Thyroid gland (tissue), 4 donors: Measurements from ENCODE around the gene CALD1. TPM values are rescaled to one million over a fixed set of nuclear protein-coding genes. Genes with fewer than 3 reads are reported as not detected.

ENCODE experiments used
- DNase-seq, 2 donors: peaks; one replicate each; pipeline ENCODE4 v3.0.0-alpha.2; 2019
- H3K27ac ChIP-seq, 3 donors: fragments of 200-600 bp; sonication (generic); 1 replicate in 2 of 3; 2 replicates in 1 of 3; pipeline ENCODE4 v1.5.1; 2016 to 2019; ENCODE audit warnings: mild to moderate bottlenecking in 1 of 3, moderate library complexity in 1 of 3
- H3K27me3 ChIP-seq: fragments of 200-600 bp; sonication (generic); one replicate; pipeline ENCODE4 v1.5.1; 2019
- H3K36me3 ChIP-seq, 2 donors: fragments of 200-600 bp; sonication (generic); one replicate each; pipeline ENCODE4 v1.5.1; 2016 to 2019
- H3K4me1 ChIP-seq, 2 donors: fragments of 200-600 bp; sonication (generic); one replicate each; pipeline ENCODE4 v1.5.1; 2017 to 2019
- H3K4me3 ChIP-seq, 3 donors: fragments of 200-600 bp; sonication (generic); replicated peaks in 1 of 3; 1 replicate in 2 of 3; 2 replicates in 1 of 3; pipeline ENCODE4 v1.5.1; 2016; ENCODE audit warnings: mild to moderate bottlenecking in 1 of 3
- H3K9me3 ChIP-seq: fragments of 200-600 bp; sonication (generic); one replicate; pipeline ENCODE4 v1.5.1; 2017
- CTCF ChIP-seq, 6 experiments: fragments of 200-600 bp in 3 of 6; fragments of 450-650 bp in 3 of 6; sonication (generic) in 3 of 6; IDR thresholded peaks; one replicate each; pipeline ENCODE4 v1.5.1; 2016 to 2019; ENCODE audit warnings: antibody characterized with exemption in 6 of 6, mild to moderate bottlenecking in 2 of 6, inconsistent platforms in 1 of 6, moderate library complexity in 1 of 6
- POLR2A ChIP-seq, 2 donors: fragments of 450-650 bp; IDR thresholded peaks; one replicate each; pipeline ENCODE4 v1.6.1; 2017; ENCODE audit warnings: antibody characterized with exemption in 2 of 2, mild to moderate bottlenecking in 2 of 2, moderate library complexity in 1 of 2
- WGBS, 2 donors: methylation state at CpG; one replicate each; pipeline ENCODE4 v1.1.5; 2017; 5-methylcytosine and 5-hydroxymethylcytosine counted together
- intact Hi-C: fragments of 100-400 bp; cut with DNase I; formaldehyde crosslinking; loops from one replicate; pipeline ENCODE4 v1.15.1; 2023
- total RNA-seq, 4 donors: library from RNA; depleted of rRNA; stranded (reverse); fragments of >200 nt; gene quantifications; one replicate each; pipeline ENCODE4 v1.2.3, GENCODE V29; 2016

Gene CALD1
- total RNA-seq, 4 donors from 2014 or later, result 141 to 223 (median 169) TPM

- no peak overlapping the region for H3K4me3 ChIP-seq
- TF ChIP-seq CTCF (IDR thresholded peaks at IDR 0.05), result no peak
- no peak for TF ChIP-seq POLR2A (IDR thresholded peaks at IDR 0.05)
- no peak overlapping the region for H3K27ac ChIP-seq
- peaks cover 13 to 14% of the 10 kb centered on the region in 2 donors for H3K4me1 ChIP-seq
- no peaks in the 10 kb centered on the region for H3K9me3 ChIP-seq
- 94 to 96% methylated on average over 7 of the region's 7 CpGs for WGBS, 2 donors
- intact Hi-C loops, result no loop called here
- H3K27me3 ChIP-seq, result no peaks in the 10 kb centered on the region
- no peak for DNase-seq
- no peaks in the 10 kb centered on the region for H3K36me3 ChIP-seq
Observed at GRCh38 chr7:134893920-134894319, 114.5 kb downstream of the CALD1 start.

- Histone ChIP-seq H3K36me3 (no peaks in the 10 kb centered on the region), H3K9me3 (no peaks in the 10 kb centered on the region), H3K4me3 (no peak overlapping the region), H3K4me1 (peaks cover 14 to 21% of the 10 kb centered on the region in 2 donors), H3K27me3 (no peaks in the 10 kb centered on the region), H3K27ac (no peak overlapping the region)
- intact Hi-C loops, result no loop called here
- DNase-seq, result no peak
- 94 to 97% methylated on average over 1 of the region's 1 CpG for WGBS, 2 donors
- no peak for TF ChIP-seq CTCF (IDR thresholded peaks at IDR 0.05)
- TF ChIP-seq POLR2A (IDR thresholded peaks at IDR 0.05), result no peak
Observed at GRCh38 chr7:134894928-134895327, 115.5 kb downstream of the CALD1 start.

GRCh38 chr7:134896073-134896472 is 116.6 kb downstream of the CALD1 start:
- WGBS, 2 donors, result 87 to 98% methylated on average over 4 of the region's 4 CpGs
- intact Hi-C loops, result no loop called here

GRCh38 chr7:134897936-134898335 is 118.5 kb downstream of the CALD1 start:
- WGBS, 2 donors, result 95 to 98% methylated on average over 7 of the region's 7 CpGs
- DNase-seq, result no peak
- intact Hi-C loops, result no loop called here
- H3K9me3 ChIP-seq, result no peaks in the 10 kb centered on the region
- H3K4me1 ChIP-seq, result peaks cover 3 to 39% of the 10 kb centered on the region in 2 donors
- H3K4me3 ChIP-seq, result no peak overlapping the region
- no peaks in the 10 kb centered on the region for H3K27me3 ChIP-seq
- no peak overlapping the region for H3K27ac ChIP-seq
- H3K36me3 ChIP-seq, result no peaks in the 10 kb centered on the region
- TF ChIP-seq CTCF (IDR thresholded peaks at IDR 0.05), result no peak
- TF ChIP-seq POLR2A (IDR thresholded peaks at IDR 0.05), result no peak

More at GRCh38 chr7:134896073-134896472, 116.6 kb downstream of the CALD1 start:
- no peak for DNase-seq
- no peak overlapping the region for H3K4me3 ChIP-seq
- no peak for TF ChIP-seq CTCF (IDR thresholded peaks at IDR 0.05)
- no peak overlapping the region for H3K27ac ChIP-seq
- H3K27me3 ChIP-seq, result no peaks in the 10 kb centered on the region
- H3K9me3 ChIP-seq, result no peaks in the 10 kb centered on the region
- H3K36me3 ChIP-seq, result no peaks in the 10 kb centered on the region
- H3K4me1 ChIP-seq, result peaks cover 9 to 21% of the 10 kb centered on the region in 2 donors

GRCh38 chr7:134899729-134900128 is 120.3 kb downstream of the CALD1 start:
- H3K36me3 ChIP-seq, result no peaks in the 10 kb centered on the region
- no peaks in the 10 kb centered on the region for H3K9me3 ChIP-seq
- H3K4me1 ChIP-seq, result peaks cover 6 to 52% of the 10 kb centered on the region in 2 donors
- 57 to 76% methylated on average over 3 of the region's 3 CpGs for WGBS, 2 donors
- H3K27ac ChIP-seq, result peak overlapping the region in 2 of 3 donors; percentile 3 to 13
- DNase-seq, result no peak
- H3K4me3 ChIP-seq, result no peak overlapping the region
- intact Hi-C loops, result no loop called here
- H3K27me3 ChIP-seq, result no peaks in the 10 kb centered on the region
- no peak for TF ChIP-seq POLR2A (IDR thresholded peaks at IDR 0.05)
- TF ChIP-seq CTCF (IDR thresholded peaks at IDR 0.05), result no peak
